GM19043 (cell line): ENCODE measurements around the gene SYNJ1.
A peak's percentile ranks its signal among the peaks of the same experiment; 100 is the strongest.
"Not testable (repeated sequence)": the region's sequence is repeated elsewhere in the genome, so short reads cannot be mapped to it uniquely, and the experiment has no call there.

Experiments
- ATAC-seq: cut with Tn5 transposase; IDR thresholded peaks from one replicate; pipeline ENCODE4 v1.9.1; 2021; ENCODE audit warnings: low read depth; ENCODE audit not compliant: unreplicated experiment

Gene SYNJ1

DNA sequence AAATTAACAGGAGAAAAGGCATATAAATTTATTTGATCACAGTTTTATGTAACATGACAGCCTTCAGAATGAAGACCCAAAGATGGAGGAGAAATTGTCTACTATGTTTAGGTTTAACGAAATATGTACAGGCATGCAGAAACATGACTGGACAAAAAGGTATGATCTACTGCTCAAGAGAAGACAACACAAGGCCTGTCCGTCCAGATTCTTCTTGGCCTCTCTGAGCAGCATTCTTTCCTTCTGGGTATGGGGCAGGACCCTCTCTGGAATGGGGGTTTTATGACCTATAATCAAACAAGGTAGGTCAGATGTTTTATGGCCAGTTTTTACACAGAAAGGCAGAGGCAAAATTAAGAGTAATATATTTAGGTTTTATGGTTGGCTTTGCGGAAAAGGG, 13.5 kb upstream of the SYNJ1 start:
- ATAC-seq: no peak

GRCh38 chr21:32739946-32740345, 12.1 kb upstream of the SYNJ1 start:
- no peak for ATAC-seq

GRCh38 chr21:32736083-32736482, 8.3 kb upstream of the SYNJ1 start:
- not testable (repeated sequence) for ATAC-seq

DNA sequence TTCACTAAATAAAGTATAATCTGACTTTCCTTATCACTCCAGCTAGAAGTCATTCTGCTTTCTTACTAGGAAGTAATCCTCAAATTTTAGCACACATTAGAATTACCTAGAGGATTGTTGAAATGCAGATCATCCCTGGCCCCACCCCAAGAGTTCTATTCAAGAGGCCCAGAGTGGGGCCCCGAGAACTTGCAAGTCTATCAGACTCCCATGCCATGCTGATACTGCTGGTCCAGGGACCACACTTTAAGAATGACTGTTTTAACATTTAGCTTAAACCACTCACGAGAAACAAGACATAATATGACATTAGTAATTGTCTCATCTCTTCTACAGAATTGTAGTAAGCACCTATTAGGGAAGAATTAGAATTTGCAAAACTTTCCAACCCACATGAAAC, 7.7 kb upstream of the SYNJ1 start:
- ATAC-seq: no peak

DNA sequence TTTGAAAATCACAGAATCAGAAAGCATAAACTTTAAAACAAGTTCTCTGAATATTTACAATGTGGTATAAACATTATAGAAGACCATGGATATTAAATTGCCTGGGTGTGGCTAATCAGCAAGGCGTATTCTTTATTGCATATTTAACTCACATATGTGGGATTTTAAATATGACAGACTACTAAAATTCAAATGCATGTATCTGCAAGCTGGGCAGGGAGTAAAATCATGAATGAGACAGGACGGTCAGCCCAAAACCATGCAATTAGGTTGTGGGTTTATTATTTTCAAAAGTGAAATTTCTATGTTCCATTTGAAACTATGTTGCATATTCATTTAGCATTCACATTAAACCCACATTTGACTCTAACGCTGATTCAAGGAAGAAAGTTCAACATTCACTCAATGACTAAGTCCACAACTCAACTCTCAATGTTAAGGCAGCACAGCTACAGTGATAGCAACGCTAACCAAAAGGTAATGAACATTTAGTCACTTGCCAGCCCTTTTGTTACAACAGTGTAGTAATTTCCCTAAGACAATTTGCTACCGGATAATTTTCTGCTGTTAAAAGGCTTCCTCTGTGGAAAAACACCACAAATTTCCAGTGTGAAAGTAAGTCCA, 6.3 kb upstream of the SYNJ1 start:
- ATAC-seq: no peak

- ATAC-seq: no peak
Observed at GRCh38 chr21:32733356-32733755, 5.5 kb upstream of the SYNJ1 start.

GRCh38 chr21:32732544-32732943, 4.7 kb upstream of the SYNJ1 start:
- ATAC-seq: no peak

DNA sequence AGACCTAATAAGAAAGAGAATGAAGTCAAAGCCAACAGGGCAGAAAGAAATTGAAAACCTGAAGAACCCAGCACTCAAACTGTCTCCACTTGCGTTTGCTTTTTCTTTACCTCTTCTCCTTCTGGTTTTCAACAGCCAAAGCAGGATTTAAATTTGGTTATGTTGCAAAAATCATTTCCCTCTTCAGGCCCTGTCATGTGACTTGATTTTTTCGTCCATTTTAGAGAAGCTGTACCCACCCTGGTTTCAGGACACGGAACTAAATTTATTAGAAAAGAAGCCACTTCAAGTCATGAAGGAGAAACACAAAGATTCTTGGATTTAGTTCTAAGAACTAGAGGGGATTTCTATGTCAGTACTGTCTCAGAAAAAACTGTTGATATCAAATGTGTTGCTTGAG, 1.0 kb upstream of the SYNJ1 start:
- ATAC-seq: no peak

DNA sequence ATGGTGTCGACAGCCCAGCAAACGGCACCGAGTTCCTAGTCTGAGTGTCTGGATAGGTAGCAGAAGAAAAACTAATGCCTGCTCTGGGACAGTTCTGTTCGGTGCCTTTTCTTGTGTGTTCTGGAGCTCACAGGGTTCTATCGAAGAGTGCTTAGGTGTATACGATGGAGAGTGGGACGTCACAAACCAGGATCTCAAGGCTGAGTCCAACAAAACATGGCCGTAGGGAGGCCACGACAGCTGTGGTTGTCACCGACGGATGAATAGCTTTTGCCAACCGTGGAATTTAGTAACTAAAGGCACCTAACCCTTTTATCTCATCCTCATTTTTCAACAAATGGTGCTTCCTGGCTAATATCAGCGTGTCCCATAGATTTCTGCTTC, 635 bp upstream of the SYNJ1 start:
- ATAC-seq: no peak

DNA sequence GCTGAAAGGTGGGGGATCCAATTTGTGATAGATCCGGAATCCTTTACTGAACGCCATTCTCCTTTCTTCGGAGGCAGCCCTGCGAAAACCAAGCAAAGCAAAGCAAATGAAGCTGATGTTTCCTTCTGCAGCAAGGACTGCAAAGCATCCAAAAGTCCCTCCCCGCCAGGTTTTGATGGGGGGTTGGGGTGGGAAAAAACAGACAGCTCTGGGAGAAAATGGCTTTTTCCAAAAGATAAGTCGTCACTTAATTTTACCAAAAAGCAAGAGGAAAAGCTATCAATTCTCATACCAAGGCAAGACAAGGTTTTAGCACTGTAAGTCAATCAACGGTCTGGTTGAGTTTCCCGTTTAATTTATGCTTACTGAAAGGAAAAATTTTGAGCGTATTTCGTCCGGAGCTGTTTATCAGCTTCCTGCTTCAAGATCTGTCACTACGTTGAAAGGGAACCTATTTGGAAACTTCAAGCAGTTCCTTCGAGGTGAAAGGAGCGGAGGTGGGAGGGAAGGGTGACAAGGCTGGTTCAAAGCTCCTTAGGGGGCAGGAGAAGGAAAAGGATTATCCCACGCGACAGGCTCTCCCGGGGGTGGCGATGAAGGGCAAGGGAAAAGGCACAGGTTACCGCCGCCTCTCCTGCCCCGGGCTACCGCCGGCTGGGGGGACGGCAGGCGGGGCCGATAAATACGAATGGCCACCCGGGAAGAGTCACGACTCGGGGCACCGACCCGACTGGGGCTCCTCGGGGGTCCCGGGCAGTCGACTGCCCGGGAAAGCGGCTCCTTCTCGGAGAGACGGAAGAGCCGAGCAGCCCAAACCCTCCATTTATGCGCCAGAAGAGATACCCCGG, 750 bp downstream of the SYNJ1 start:
- ATAC-seq: peak; percentile 11

DNA sequence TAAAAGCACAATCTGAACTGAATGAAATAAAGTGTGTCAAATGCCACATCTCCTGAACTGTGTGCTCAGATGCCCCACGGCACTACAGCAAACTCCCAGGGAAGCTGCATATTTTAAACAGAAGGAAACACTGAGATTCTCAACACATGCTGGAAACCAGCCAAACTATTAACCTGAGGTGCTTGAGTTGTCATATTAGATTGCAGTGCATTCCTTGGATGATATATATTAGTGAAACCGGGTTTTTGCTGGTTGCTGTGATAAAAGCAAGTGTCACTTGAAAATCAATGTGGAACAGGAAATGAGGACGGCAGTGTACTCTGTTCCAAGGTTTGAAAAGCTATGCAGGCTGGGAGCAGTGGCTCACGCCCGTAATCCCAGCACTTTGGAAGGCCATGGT, 8.7 kb downstream of the SYNJ1 start:
- no peak for ATAC-seq

- ATAC-seq: no peak
Observed at GRCh38 chr21:32717851-32718316, 9.9 kb downstream of the SYNJ1 start.

DNA sequence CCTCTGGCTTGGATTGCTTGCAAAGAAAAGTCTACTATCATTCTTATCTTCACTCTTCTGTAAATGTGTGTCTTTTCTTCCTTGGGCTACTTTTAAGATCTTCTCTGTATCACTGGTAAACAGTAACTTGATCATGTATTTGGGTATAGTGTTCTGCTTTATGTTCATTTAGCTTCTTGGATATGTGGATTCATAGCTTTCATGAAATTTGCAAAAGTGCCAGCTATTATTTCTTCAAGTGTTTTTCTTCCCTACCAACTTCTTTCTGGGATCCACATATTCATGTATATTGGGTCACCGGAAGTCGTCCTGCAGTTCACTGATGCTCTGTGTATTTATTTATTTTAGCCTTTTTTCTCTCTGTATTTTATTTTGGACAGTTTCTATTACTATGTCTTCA, 11.3 kb downstream of the SYNJ1 start:
- ATAC-seq: no peak

DNA sequence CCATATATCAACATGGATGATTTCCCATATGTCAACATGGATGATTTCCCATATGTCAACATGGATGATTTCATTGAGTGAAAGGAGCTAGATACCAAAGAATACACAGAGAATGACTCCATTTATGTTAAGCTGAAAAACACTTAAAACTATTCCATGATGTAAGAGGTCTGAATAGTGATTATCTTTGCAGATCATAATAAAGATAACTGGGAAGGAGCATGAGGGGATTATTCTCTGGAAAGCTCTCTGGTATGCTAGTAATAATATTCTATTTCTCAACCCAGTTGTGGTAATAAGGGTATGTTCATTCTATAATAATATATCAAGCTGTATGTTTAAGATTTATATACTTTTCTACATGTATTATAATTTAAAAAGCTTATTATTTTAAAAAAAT, 14.1 kb downstream of the SYNJ1 start:
- ATAC-seq: no peak

DNA sequence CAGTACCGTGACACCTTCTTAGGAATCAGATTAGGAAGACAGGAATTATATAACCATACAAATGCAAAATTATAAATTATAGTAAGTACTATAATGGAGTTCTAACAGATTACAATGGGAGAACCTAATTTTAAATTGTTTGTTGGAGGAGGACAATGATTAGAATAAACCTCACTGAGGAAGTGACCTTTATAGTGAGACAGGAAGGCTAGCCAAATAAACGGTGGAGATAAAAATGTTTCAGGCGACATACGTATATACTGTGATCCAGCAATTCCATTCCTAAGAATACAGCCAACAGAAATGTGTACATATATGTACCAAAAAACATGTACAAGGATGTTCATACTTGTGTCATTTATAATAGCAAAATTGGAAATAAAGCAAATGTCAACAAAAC, 15.2 kb downstream of the SYNJ1 start:
- ATAC-seq: no peak

GRCh38 chr21:32712043-32712442, 15.8 kb downstream of the SYNJ1 start:
- ATAC-seq: peak; percentile 95

DNA sequence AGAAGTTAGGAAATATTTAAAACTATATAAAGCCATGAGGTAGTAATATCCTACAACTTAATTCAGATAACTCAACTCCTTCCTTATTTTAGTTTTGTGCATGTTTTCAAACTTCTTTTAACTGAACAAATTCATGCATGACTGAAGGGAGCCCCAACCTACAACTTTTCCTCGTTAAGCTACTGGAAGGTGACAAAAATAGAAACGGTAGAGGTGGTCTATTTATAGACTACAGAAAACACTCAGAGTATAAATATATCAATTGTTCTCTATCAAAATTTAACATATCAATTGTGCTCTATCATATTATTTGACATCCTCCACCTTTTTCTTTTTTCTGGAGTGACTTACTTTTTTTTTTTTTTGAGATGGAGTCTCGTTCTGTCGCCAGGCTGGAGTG, 16.8 kb downstream of the SYNJ1 start:
- ATAC-seq: no peak

GRCh38 chr21:32710069-32710784, 17.6 kb downstream of the SYNJ1 start:
- ATAC-seq: no peak

DNA sequence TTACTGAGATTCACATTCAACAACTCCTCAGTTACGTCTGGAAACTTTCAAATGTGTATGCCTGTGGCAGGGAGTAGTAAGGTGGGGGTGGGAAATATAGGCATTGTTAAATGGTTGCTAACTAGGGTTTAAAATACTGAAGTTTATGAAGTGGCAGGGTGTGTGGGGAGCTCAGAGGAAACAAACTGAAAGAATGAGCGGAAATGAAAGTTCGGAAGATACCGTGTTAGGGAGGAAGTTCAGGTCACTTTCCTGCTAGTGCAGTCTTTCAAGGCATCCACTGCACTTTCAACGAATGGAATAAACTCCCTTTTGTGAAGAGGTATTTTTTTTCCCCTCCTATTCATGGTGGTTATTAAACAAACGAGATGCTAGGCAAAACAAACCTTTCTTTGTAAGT, 19.7 kb downstream of the SYNJ1 start:
- ATAC-seq: no peak

DNA sequence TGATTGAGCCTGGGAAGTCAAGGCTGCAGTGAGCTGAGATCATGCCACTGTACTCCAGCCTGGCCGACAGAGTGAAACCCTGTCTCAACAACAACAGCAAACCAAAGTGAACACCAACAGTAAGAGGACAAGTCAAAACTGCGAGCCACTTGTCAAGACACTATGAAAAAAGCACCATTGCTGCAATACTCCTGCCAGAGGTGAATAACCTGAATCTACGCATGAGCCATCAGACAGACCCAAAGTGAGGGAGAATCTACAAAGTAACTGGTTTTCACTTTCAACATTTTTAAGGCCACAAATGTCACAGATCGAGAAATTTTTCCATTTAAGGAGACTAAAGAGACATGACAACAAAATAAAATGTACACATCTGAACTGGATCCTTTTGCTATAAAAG, 21.9 kb downstream of the SYNJ1 start:
- no peak for ATAC-seq

DNA sequence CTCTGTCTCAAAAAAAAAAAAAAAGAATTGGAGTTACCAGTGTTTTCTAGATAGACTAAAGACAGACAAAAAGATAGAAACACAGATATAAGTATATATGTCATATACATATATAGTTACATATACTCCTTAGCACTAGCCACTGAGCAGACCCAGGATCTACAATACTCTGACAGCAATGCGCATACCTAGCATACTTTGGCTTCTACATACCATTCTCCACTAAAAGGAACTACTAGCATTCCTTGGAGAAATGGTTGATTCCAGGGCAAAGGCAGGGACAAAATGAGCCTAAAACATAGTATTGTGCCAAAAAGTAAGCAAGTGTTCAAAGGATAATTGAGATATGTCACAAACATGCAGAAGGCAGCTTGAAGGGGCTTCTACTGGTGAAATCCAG, 22.7 kb downstream of the SYNJ1 start:
- no peak for ATAC-seq

- no peak for ATAC-seq
Observed at GRCh38 chr21:32702702-32703101, 25.1 kb downstream of the SYNJ1 start.
